WTC11 (cell line): Measurements from ENCODE around the gene P3R3URF. TPM values are rescaled to one million over a fixed set of nuclear protein-coding genes. Genes with fewer than 3 reads are reported as not detected.

Experiments
- ATF1 ChIP-seq: sonication (generic); formaldehyde crosslinking; IDR thresholded peaks from 2 replicates; pipeline ENCODE4 v1.8.1; 2023; ENCODE audit warnings: mild to moderate bottlenecking, moderate library complexity, missing genetic modification reagents
- ATF3 ChIP-seq: sonication (generic); formaldehyde crosslinking; conservative IDR thresholded peaks from 2 replicates; pipeline ENCODE4 v1.8.1; 2022; ENCODE audit warnings: mild to moderate bottlenecking, missing genetic modification reagents
- ATF6 ChIP-seq: sonication (generic); formaldehyde crosslinking; IDR thresholded peaks from 2 replicates; pipeline ENCODE4 v1.8.1; 2023; ENCODE audit warnings: mild to moderate bottlenecking, missing genetic modification reagents
- CBFB ChIP-seq: sonication (generic); formaldehyde crosslinking; IDR thresholded peaks from 2 replicates; pipeline ENCODE4 v1.8.1; 2022; ENCODE audit warnings: mild to moderate bottlenecking, low read depth, missing genetic modification reagents
- CTCF ChIP-seq: fragments of 200-600 bp; IDR thresholded peaks from 2 replicates; pipeline ENCODE4 v1.8.0; 2022; ENCODE audit warnings: antibody characterized with exemption
- ELF4 ChIP-seq: sonication (generic); formaldehyde crosslinking; IDR thresholded peaks from 2 replicates; pipeline ENCODE4 v1.8.1; 2022; ENCODE audit warnings: low read depth, mild to moderate bottlenecking, moderate library complexity, missing genetic modification reagents
- EMX1 ChIP-seq: fragments of 250-450 bp; sonication (Bioruptor Pico); IDR thresholded peaks from 2 replicates; pipeline ENCODE4 v1.8.0; 2021; ENCODE audit warnings: mild to moderate bottlenecking
- GRHL2 ChIP-seq: fragments of 250-450 bp; sonication (Bioruptor Pico); IDR thresholded peaks from 2 replicates; pipeline ENCODE4 v1.8.0; 2022; ENCODE audit warnings: mild to moderate bottlenecking, moderate library complexity; ENCODE audit not compliant: insufficient replicate concordance, severe bottlenecking
- GTF2I ChIP-seq: fragments of 250-450 bp; sonication (Bioruptor Pico); conservative IDR thresholded peaks from 2 replicates; pipeline ENCODE4 v1.4.0; 2021; ENCODE audit warnings: mild to moderate bottlenecking
- IRF2 ChIP-seq: sonication (generic); formaldehyde crosslinking; IDR thresholded peaks from 2 replicates; pipeline ENCODE4 v1.8.0; 2022; ENCODE audit warnings: low read depth, missing genetic modification reagents, borderline replicate concordance
- JUN ChIP-seq: sonication (generic); formaldehyde crosslinking; IDR thresholded peaks from 2 replicates; pipeline ENCODE4 v1.8.0; 2023; ENCODE audit warnings: mild to moderate bottlenecking, missing genetic modification reagents
- MYBL2 ChIP-seq: sonication (generic); formaldehyde crosslinking; IDR thresholded peaks from 2 replicates; pipeline ENCODE4 v1.8.1; 2023; ENCODE audit warnings: mild to moderate bottlenecking, moderate library complexity, missing genetic modification reagents
- NFATC4 ChIP-seq: fragments of 250-450 bp; sonication (Bioruptor Pico); IDR thresholded peaks from 2 replicates; pipeline ENCODE4 v1.9.0; 2021; ENCODE audit warnings: mild to moderate bottlenecking
- NFYB ChIP-seq: sonication (generic); formaldehyde crosslinking; conservative IDR thresholded peaks from 2 replicates; pipeline ENCODE4 v1.8.0; 2022; ENCODE audit warnings: low read depth, missing genetic modification reagents
- NR1H2 ChIP-seq: sonication (generic); formaldehyde crosslinking; IDR thresholded peaks from 2 replicates; pipeline ENCODE4 v1.9.0; 2021; ENCODE audit warnings: mild to moderate bottlenecking, moderate library complexity, missing genetic modification reagents
- PREB ChIP-seq: sonication (generic); formaldehyde crosslinking; IDR thresholded peaks from 2 replicates; pipeline ENCODE4 v1.8.1; 2022; ENCODE audit warnings: mild to moderate bottlenecking, missing genetic modification reagents, moderate library complexity, borderline replicate concordance
- SOX15 ChIP-seq: fragments of 250-450 bp; sonication (Bioruptor Pico); IDR thresholded peaks from 2 replicates; pipeline ENCODE4 v1.9.0; 2021; ENCODE audit warnings: mild to moderate bottlenecking
- TCF7 ChIP-seq: sonication (generic); formaldehyde crosslinking; IDR thresholded peaks from 2 replicates; pipeline ENCODE4 v1.8.0; 2022; ENCODE audit warnings: mild to moderate bottlenecking, low read depth, missing genetic modification reagents, moderate library complexity
- TEAD4 ChIP-seq: sonication (generic); formaldehyde crosslinking; IDR thresholded peaks from 2 replicates; pipeline ENCODE4 v1.8.0; 2022; ENCODE audit warnings: mild to moderate bottlenecking, missing genetic modification reagents
- ZBTB21 ChIP-seq: sonication (generic); formaldehyde crosslinking; IDR thresholded peaks from 2 replicates; pipeline ENCODE4 v1.8.1; 2023; ENCODE audit warnings: mild to moderate bottlenecking, missing genetic modification reagents, borderline replicate concordance
- ZMAT4 ChIP-seq: fragments of 250-450 bp; sonication (Bioruptor Pico); IDR thresholded peaks from 2 replicates; pipeline ENCODE4 v1.9.0; 2021; ENCODE audit warnings: mild to moderate bottlenecking
- ZNF232 ChIP-seq: sonication (generic); formaldehyde crosslinking; IDR thresholded peaks from 2 replicates; pipeline ENCODE4 v1.8.0; 2022; ENCODE audit warnings: mild to moderate bottlenecking, missing genetic modification reagents
- ZNF423 ChIP-seq: fragments of 250-450 bp; sonication (Bioruptor Pico); IDR thresholded peaks from 2 replicates; pipeline ENCODE4 v2.1.2; 2022; ENCODE audit warnings: mild to moderate bottlenecking, moderate library complexity
- ZNF671 ChIP-seq: fragments of 250-450 bp; sonication (Bioruptor Pico); IDR thresholded peaks from 2 replicates; pipeline ENCODE4 v1.8.0; 2021; ENCODE audit warnings: mild to moderate bottlenecking
- total RNA-seq: library from RNA; stranded (reverse); gene quantifications from 3 replicates; pipeline ENCODE4 v1.2.3, GENCODE V29; 2021
- TF ChIP-seq, protein P1 (sequence below): sonication (generic); formaldehyde crosslinking; IDR thresholded peaks from 2 replicates; pipeline ENCODE4 v1.8.1; 2023; ENCODE audit warnings: mild to moderate bottlenecking, moderate library complexity, missing genetic modification reagents
- TF ChIP-seq, protein P2 (sequence below): fragments of 250-450 bp; sonication (Bioruptor Pico); IDR thresholded peaks from 2 replicates; pipeline ENCODE4 v1.9.0; 2021; ENCODE audit warnings: moderate library complexity, mild to moderate bottlenecking, inconsistent platforms, borderline replicate concordance
- TF ChIP-seq, protein P3 (sequence below): sonication (generic); formaldehyde crosslinking; IDR thresholded peaks from 2 replicates; pipeline ENCODE4 v1.8.1; 2022; ENCODE audit warnings: low read depth, missing genetic modification reagents, borderline replicate concordance
- TF ChIP-seq, protein P4 (sequence below): sonication (generic); formaldehyde crosslinking; IDR thresholded peaks from 2 replicates; pipeline ENCODE4 v1.8.0; 2022; ENCODE audit warnings: mild to moderate bottlenecking, missing genetic modification reagents

Gene P3R3URF
- total RNA-seq, 1 experiment from 2014 or later: not detected

DNA sequence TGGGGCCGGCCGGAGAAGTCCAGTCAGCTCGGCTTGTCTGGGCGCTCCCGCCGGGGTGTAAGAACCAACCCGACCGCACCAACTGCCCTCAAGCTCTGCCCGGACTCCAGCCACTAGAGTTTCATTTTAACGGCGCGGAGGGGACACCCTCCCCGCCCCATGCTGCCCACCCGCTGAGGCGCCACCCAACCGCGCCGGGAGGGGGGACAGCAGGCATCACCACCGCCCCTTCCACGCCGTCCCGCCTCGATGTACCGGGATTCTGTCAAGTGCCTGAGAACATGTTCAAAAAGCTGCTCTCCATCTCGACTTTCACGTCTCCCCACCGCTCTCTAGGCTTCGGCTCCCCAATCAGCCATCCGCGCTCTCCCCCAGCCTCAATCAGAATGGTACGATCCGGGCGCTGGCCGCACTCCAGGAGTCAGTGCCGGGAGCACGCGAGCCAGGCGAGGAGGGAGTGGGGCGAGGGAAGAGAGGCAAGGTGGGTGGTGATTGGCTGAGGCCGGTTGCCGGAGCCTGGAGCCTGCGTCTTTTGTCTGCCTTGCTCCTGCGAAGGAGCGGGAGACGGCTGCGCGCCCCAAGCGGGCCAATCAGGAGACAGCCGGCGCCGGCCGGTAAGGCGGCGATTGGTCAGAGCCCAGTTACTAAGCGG lies 43.6 kb downstream of the P3R3URF start, which contains the start of gene PIK3R3 (continued):
- TF ChIP-seq, protein P1, sequence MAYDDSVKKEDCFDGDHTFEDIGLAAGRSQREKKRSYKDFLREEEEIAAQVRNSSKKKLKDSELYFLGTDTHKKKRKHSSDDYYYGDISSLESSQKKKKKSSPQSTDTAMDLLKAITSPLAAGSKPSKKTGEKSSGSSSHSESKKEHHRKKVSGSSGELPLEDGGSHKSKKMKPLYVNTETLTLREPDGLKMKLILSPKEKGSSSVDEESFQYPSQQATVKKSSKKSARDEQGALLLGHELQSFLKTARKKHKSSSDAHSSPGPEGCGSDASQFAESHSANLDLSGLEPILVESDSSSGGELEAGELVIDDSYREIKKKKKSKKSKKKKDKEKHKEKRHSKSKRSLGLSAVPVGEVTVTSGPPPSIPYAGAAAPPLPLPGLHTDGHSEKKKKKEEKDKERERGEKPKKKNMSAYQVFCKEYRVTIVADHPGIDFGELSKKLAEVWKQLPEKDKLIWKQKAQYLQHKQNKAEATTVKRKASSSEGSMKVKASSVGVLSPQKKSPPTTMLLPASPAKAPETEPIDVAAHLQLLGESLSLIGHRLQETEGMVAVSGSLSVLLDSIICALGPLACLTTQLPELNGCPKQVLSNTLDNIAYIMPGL (CRISPR knock-in tag): peak; percentile 62; the same call in 1 of the 2 replicates
- peak; percentile 86; the same call in 1 of the 2 replicates for TF ChIP-seq TCF7
- TF ChIP-seq EMX1 (CRISPR knock-in tag): no peak
- TF ChIP-seq, protein P2, sequence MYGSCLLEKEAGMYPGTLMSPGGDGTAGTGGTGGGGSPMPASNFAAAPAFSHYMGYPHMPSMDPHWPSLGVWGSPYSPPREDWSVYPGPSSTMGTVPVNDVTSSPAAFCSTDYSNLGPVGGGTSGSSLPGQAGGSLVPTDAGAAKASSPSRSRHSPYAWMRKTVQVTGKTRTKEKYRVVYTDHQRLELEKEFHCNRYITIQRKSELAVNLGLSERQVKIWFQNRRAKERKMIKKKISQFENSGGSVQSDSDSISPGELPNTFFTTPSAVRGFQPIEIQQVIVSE: no peak; the same call in 1 of the 2 replicates
- TF ChIP-seq NFATC4: no peak
- peak; percentile 84; the same call in 1 of the 2 replicates for TF ChIP-seq ATF3 (CRISPR knock-in tag)
- TF ChIP-seq, protein P3, sequence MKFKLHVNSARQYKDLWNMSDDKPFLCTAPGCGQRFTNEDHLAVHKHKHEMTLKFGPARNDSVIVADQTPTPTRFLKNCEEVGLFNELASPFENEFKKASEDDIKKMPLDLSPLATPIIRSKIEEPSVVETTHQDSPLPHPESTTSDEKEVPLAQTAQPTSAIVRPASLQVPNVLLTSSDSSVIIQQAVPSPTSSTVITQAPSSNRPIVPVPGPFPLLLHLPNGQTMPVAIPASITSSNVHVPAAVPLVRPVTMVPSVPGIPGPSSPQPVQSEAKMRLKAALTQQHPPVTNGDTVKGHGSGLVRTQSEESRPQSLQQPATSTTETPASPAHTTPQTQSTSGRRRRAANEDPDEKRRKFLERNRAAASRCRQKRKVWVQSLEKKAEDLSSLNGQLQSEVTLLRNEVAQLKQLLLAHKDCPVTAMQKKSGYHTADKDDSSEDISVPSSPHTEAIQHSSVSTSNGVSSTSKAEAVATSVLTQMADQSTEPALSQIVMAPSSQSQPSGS: no peak
- TF ChIP-seq GRHL2 (CRISPR knock-in tag): no peak
- TF ChIP-seq ELF4: no peak
- peak; percentile 84 for TF ChIP-seq NFYB
- peak; percentile 54; the same call in 1 of the 2 replicates for TF ChIP-seq TEAD4 (CRISPR knock-in tag)
- peak; percentile 89; the same call in 1 of the 2 replicates for TF ChIP-seq NR1H2
- peak; percentile 50 for TF ChIP-seq ZNF423 (CRISPR knock-in tag)
- TF ChIP-seq ZNF671 (CRISPR knock-in tag): no peak
- TF ChIP-seq SOX15 (CRISPR knock-in tag): no peak
- no peak for TF ChIP-seq GTF2I (CRISPR knock-in tag)
- peak; percentile 97 for TF ChIP-seq MYBL2
- TF ChIP-seq ZBTB21: no peak; the same call in 1 of the 2 replicates
- no peak for TF ChIP-seq CTCF
- peak; percentile 56; the same call in 1 of the 2 replicates for TF ChIP-seq ATF6 (CRISPR knock-in tag)
- TF ChIP-seq PREB (CRISPR knock-in tag): peak; percentile 41; the same call in 1 of the 2 replicates
- TF ChIP-seq, protein P4, sequence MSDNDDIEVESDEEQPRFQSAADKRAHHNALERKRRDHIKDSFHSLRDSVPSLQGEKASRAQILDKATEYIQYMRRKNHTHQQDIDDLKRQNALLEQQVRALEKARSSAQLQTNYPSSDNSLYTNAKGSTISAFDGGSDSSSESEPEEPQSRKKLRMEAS (CRISPR knock-in tag): peak; percentile 98
- TF ChIP-seq ZNF232: peak; percentile 94
- TF ChIP-seq ZMAT4 (CRISPR knock-in tag): no peak
- no peak for TF ChIP-seq CBFB (CRISPR knock-in tag)
- TF ChIP-seq JUN (CRISPR knock-in tag): peak; percentile 12; the same call in 1 of the 2 replicates
- TF ChIP-seq IRF2: no peak; the same call in 1 of the 2 replicates
- 0 out of 2 replicates have a peak, but pooled peaks have one; percentile 73 for TF ChIP-seq ATF1 (CRISPR knock-in tag)
